HepG2 (cell line): ENCODE measurements around the gene SERTAD1. TPM values are rescaled to one million over a fixed set of nuclear protein-coding genes. Genes with fewer than 3 reads are reported as not detected.

ENCODE experiments used
- ATF3 ChIP-seq: sonication (generic); formaldehyde crosslinking; IDR thresholded peaks from 2 replicates; pipeline ENCODE4 v1.4.0; 2020; ENCODE audit warnings: missing genetic modification reagents
- CSRNP1 ChIP-seq: sonication (generic); formaldehyde crosslinking; IDR thresholded peaks from 2 replicates; pipeline ENCODE4 v1.8.1; 2023; ENCODE audit warnings: mild to moderate bottlenecking, missing genetic modification reagents
- HMG20A ChIP-seq: IDR thresholded peaks from 2 replicates; pipeline ENCODE4 v1.6.1; 2016; ENCODE audit warnings: borderline replicate concordance
- IRX3 ChIP-seq: sonication (generic); formaldehyde crosslinking; IDR thresholded peaks from 2 replicates; pipeline ENCODE4 v1.8.1; 2023; ENCODE audit warnings: mild to moderate bottlenecking, low read depth, missing genetic modification reagents, borderline replicate concordance
- TFDP2 ChIP-seq: sonication (generic); formaldehyde crosslinking; IDR thresholded peaks from 2 replicates; pipeline ENCODE4 v1.4.0; 2020; ENCODE audit warnings: missing genetic modification reagents
- THAP11 ChIP-seq: IDR thresholded peaks from 2 replicates; pipeline ENCODE4 v1.6.1; 2016; ENCODE audit warnings: missing biosample characterization, missing genetic modification reagents
- TMF1 ChIP-seq: sonication (generic); formaldehyde crosslinking; IDR thresholded peaks from 2 replicates; pipeline ENCODE4 v1.8.1; 2022; ENCODE audit warnings: low read depth, missing genetic modification reagents
- ZBTB7B ChIP-seq: sonication (generic); formaldehyde crosslinking; IDR thresholded peaks from 2 replicates; pipeline ENCODE4 v1.4.0; 2020; ENCODE audit warnings: missing genetic modification reagents
- ZNF101 ChIP-seq: sonication (generic); formaldehyde crosslinking; IDR thresholded peaks from 2 replicates; pipeline ENCODE4 v1.4.0; 2020; ENCODE audit warnings: mild to moderate bottlenecking, low read depth, missing genetic modification reagents, borderline replicate concordance
- ZNF343 ChIP-seq: sonication (generic); formaldehyde crosslinking; IDR thresholded peaks from 2 replicates; pipeline ENCODE4 v1.4.0; 2020; ENCODE audit warnings: mild to moderate bottlenecking, missing genetic modification reagents
- ZNF484 ChIP-seq: sonication (generic); formaldehyde crosslinking; IDR thresholded peaks from 2 replicates; pipeline ENCODE4 v1.5.1; 2020; ENCODE audit warnings: mild to moderate bottlenecking, low read depth, missing genetic modification reagents, borderline replicate concordance
- ZNF564 ChIP-seq: sonication (generic); formaldehyde crosslinking; IDR thresholded peaks from 2 replicates; pipeline ENCODE4 v1.8.1; 2023; ENCODE audit warnings: mild to moderate bottlenecking, missing genetic modification reagents
- ZNF598 ChIP-seq: sonication (generic); formaldehyde crosslinking; IDR thresholded peaks from 2 replicates; pipeline ENCODE4 v1.5.1; 2020; ENCODE audit warnings: mild to moderate bottlenecking, missing genetic modification reagents, borderline replicate concordance
- ZNF770 ChIP-seq: sonication (generic); formaldehyde crosslinking; IDR thresholded peaks from 2 replicates; pipeline ENCODE4 v1.5.0; 2020; ENCODE audit warnings: mild to moderate bottlenecking, missing genetic modification reagents
- ZNF776 ChIP-seq: sonication (generic); formaldehyde crosslinking; IDR thresholded peaks from 2 replicates; pipeline ENCODE4 v1.4.0; 2020; ENCODE audit warnings: mild to moderate bottlenecking, missing genetic modification reagents
- ZNF781 ChIP-seq: sonication (generic); formaldehyde crosslinking; IDR thresholded peaks from 2 replicates; pipeline ENCODE4 v1.5.1; 2020; ENCODE audit warnings: borderline replicate concordance, mild to moderate bottlenecking, missing genetic modification reagents; ENCODE audit errors: not compliant biosample characterization
- polyA plus RNA-seq, 8 experiments: library from polyadenylated mRNA; depleted of rRNA in 3 of 8; stranded (reverse) in 7 of 8; unstranded in 1 of 8; fragments of >200 nt; fragmentation: Illumina TruSeq in 4 of 8; extraction: Trizol in 4 of 8; gene quantifications; 2 replicates each; pipeline versions ENCODE4 v1.2.1 to v1.2.3, GENCODE V29; 2011 to 2016; ENCODE audit warnings: low read depth in 4 of 8, missing spikeins in 1 of 8, mixed read lengths in 1 of 8; ENCODE audit not compliant: insufficient read depth in 1 of 8
- total RNA-seq, 5 experiments: library from RNA; depleted of rRNA; stranded (reverse); fragments of >200 nt; fragmentation: Illumina TruSeq; extraction: Trizol; gene quantifications; 2 replicates each; pipeline ENCODE4 v1.2.3, GENCODE V29; 2016; ENCODE audit warnings: low read depth in 1 of 5

Gene SERTAD1
- total and polyA plus RNA-seq, 2 of the 13 experiments (the other 11 are each of a cell fraction or from before 2014, with no cell fraction given) = 4.3 to 4.5 TPM

GRCh38 chr19:40416918-40417642 is 8.7 kb downstream of the SERTAD1 start (continued):
- TF ChIP-seq CSRNP1 (CRISPR knock-in tag) (no peak), ZNF343 (no peak), ZNF598 (CRISPR knock-in tag) (no peak), ZNF101 (CRISPR knock-in tag) (no peak), ATF3 (CRISPR knock-in tag) (peak; percentile 47; the same call in 1 of the 2 replicates), HMG20A (CRISPR knock-in tag) (0 out of 2 replicates have a peak, but pooled peaks have one; percentile 31), ZNF770 (CRISPR knock-in tag) (no peak), TFDP2 (CRISPR knock-in tag) (no peak), ZNF484 (CRISPR knock-in tag) (no peak), IRX3 (CRISPR knock-in tag) (no peak), THAP11 (CRISPR knock-in tag) (peak; percentile 34), ZNF776 (no peak), ZNF564 (CRISPR knock-in tag) (no peak), ZBTB7B (CRISPR knock-in tag) (peak; percentile 22; the same call in 1 of the 2 replicates), TMF1 (CRISPR knock-in tag) (no peak), ZNF781 (CRISPR knock-in tag) (no peak)
